Aortic smooth muscle cell (primary cell): ENCODE data around the gene MAGED1. TPM values are rescaled to one million over a fixed set of nuclear protein-coding genes. Genes with fewer than 3 reads are reported as not detected.

Experiments used
- total RNA-seq: library from RNA; depleted of rRNA; stranded (reverse); fragments of >200 nt; gene quantifications from 2 replicates; pipeline ENCODE4 v1.2.3, GENCODE V29; 2014

Gene MAGED1, protein sequence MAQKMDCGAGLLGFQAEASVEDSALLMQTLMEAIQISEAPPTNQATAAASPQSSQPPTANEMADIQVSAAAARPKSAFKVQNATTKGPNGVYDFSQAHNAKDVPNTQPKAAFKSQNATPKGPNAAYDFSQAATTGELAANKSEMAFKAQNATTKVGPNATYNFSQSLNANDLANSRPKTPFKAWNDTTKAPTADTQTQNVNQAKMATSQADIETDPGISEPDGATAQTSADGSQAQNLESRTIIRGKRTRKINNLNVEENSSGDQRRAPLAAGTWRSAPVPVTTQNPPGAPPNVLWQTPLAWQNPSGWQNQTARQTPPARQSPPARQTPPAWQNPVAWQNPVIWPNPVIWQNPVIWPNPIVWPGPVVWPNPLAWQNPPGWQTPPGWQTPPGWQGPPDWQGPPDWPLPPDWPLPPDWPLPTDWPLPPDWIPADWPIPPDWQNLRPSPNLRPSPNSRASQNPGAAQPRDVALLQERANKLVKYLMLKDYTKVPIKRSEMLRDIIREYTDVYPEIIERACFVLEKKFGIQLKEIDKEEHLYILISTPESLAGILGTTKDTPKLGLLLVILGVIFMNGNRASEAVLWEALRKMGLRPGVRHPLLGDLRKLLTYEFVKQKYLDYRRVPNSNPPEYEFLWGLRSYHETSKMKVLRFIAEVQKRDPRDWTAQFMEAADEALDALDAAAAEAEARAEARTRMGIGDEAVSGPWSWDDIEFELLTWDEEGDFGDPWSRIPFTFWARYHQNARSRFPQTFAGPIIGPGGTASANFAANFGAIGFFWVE
- 129 and 158 TPM in 2 replicates for total RNA-seq

GRCh38 chrX:51892921-51893745 lies at the start of gene MAGED1:
MAGED1 (plus strand) TSS chrX:51893623; CDS start chrX:51894305, 682 bp downstream.

Other genes with a start within 250 kb of the MAGED1 start
- gene CENPVL2, start 210.8 kb upstream of the MAGED1 start, total RNA-seq, result not detected in 2 replicates
- not detected in 2 replicates for gene CENPVL1, start 183.1 kb upstream of the MAGED1 start, total RNA-seq
- 5.2 and 8.0 TPM in 2 replicates for gene GSPT2, start 150.2 kb upstream of the MAGED1 start, total RNA-seq
- 3.5 and 4.5 TPM in 2 replicates for gene MAGED4B, start 175.6 kb downstream of the MAGED1 start, total RNA-seq